ENCODE data around the gene KRTAP5-3. TPM values are rescaled to one million over a fixed set of nuclear protein-coding genes. Genes with fewer than 3 reads are reported as not detected.
"Not testable (repeated sequence)": the region's sequence is repeated elsewhere in the genome, so short reads cannot be mapped to it uniquely, and the experiment has no call there.

Gene KRTAP5-3
- polyA plus RNA-seq, 2 of the 4 experiments (the other 2 are of a cell fraction): not detected

DNA sequence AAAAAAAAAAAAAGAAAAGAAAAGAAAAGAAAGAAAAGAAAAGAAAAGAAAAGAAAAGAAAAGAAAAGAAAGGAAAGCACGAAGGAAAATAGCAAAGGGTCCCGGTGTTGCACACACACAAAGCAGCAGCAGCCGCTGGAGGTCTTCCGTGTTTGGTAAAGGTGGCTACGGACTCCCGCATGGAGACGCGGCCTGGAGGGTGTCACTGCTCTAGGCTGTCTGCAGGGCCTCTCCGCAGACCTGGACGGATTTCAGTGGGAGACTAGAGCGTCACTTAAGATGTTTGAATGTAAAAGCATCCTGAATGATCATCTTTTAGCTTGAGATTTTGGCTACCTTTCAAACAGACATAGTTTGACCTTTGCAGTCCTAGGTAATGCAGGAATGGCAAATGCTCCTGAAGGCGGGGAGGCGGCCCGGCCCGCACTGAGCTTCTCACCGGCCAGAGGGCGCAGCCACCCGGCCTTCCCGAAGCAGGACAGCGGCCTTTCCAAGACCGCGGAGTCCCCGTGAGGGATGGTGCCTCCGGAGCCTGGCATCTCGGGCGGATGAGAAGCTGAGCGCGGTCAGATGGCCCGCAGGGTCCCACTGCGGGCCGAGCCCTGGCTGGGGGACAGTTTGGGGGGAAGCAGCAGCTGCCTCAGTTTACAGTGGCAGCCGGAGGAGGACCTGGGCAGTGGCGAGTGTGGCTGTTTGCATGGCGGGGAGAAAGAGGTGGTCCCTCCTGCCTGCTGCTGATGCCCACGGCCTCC lies 39.8 kb upstream of the KRTAP5-3 start:
- Histone ChIP-seq H3K4me3 (no peak overlapping the region), H3K27ac (no peak overlapping the region), H3K9me3 (no peaks in the 10 kb centered on the region), H3K4me2 (no peak overlapping the region), H3K4me1 (no peaks in the 10 kb centered on the region; the same call in 2 of the 3 replicates)
- ChIA-PET POLR2A (no interaction called here), CTCF (interaction anchor here (0.7 to 12.2 kb wide), 13 partner anchors 8 to 506 kb away, joined by 3 to 350 read pairs (median 5); partner anchors contain the start of gene INS)
- FAIRE-seq (no peak), DNase-seq (ENCODE audit: low read depth in 1 of 2, low spot score in 1 of 2) (no peak), ATAC-seq (no peak)
- TF ChIP-seq SREBF2 (IDR thresholded peaks at IDR 0.05) (no peak), POLR2A (IDR thresholded peaks at IDR 0.05; ENCODE audit: low read length) (no peak), ZC3H11A (IDR thresholded peaks at IDR 0.05) (no peak), ZSCAN20 (CRISPR knock-in tag; IDR thresholded peaks at IDR 0.05) (no peak), RFX5 (IDR thresholded peaks at IDR 0.05) (no peak), ZFP36 (IDR thresholded peaks at IDR 0.05; ENCODE audit: borderline replicate concordance, partially characterized antibody) (no peak), MAFK (IDR thresholded peaks at IDR 0.05; ENCODE audit: partially characterized antibody) (no peak), HEYL (CRISPR knock-in tag; IDR thresholded peaks at IDR 0.05) (no peak), ESRRA (IDR thresholded peaks at IDR 0.05; ENCODE audit: borderline replicate concordance, low read length) (no peak), HOXB5 (CRISPR knock-in tag; IDR thresholded peaks at IDR 0.05) (no peak), CHD4 (IDR thresholded peaks at IDR 0.05; ENCODE audit: borderline replicate concordance) (no peak), JUN (IDR thresholded peaks at IDR 0.05) (no peak), HOXA7 (CRISPR knock-in tag; IDR thresholded peaks at IDR 0.05) (no peak), POLR2AphosphoS2 (conservative IDR thresholded peaks at IDR 0.05; ENCODE audit: low read length) (no peak), CBX8 (IDR thresholded peaks at IDR 0.05) (no peak)
- TF ChIP-seq, protein P1, sequence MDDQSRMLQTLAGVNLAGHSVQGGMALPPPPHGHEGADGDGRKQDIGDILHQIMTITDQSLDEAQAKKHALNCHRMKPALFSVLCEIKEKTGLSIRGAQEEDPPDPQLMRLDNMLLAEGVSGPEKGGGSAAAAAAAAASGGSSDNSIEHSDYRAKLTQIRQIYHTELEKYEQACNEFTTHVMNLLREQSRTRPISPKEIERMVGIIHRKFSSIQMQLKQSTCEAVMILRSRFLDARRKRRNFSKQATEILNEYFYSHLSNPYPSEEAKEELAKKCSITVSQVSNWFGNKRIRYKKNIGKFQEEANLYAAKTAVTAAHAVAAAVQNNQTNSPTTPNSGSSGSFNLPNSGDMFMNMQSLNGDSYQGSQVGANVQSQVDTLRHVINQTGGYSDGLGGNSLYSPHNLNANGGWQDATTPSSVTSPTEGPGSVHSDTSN (IDR thresholded peaks at IDR 0.05): no peak
- TF ChIP-seq, protein P2, sequence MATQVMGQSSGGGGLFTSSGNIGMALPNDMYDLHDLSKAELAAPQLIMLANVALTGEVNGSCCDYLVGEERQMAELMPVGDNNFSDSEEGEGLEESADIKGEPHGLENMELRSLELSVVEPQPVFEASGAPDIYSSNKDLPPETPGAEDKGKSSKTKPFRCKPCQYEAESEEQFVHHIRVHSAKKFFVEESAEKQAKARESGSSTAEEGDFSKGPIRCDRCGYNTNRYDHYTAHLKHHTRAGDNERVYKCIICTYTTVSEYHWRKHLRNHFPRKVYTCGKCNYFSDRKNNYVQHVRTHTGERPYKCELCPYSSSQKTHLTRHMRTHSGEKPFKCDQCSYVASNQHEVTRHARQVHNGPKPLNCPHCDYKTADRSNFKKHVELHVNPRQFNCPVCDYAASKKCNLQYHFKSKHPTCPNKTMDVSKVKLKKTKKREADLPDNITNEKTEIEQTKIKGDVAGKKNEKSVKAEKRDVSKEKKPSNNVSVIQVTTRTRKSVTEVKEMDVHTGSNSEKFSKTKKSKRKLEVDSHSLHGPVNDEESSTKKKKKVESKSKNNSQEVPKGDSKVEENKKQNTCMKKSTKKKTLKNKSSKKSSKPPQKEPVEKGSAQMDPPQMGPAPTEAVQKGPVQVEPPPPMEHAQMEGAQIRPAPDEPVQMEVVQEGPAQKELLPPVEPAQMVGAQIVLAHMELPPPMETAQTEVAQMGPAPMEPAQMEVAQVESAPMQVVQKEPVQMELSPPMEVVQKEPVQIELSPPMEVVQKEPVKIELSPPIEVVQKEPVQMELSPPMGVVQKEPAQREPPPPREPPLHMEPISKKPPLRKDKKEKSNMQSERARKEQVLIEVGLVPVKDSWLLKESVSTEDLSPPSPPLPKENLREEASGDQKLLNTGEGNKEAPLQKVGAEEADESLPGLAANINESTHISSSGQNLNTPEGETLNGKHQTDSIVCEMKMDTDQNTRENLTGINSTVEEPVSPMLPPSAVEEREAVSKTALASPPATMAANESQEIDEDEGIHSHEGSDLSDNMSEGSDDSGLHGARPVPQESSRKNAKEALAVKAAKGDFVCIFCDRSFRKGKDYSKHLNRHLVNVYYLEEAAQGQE (IDR thresholded peaks at IDR 0.05): no peak
- TF ChIP-seq, protein P3, sequence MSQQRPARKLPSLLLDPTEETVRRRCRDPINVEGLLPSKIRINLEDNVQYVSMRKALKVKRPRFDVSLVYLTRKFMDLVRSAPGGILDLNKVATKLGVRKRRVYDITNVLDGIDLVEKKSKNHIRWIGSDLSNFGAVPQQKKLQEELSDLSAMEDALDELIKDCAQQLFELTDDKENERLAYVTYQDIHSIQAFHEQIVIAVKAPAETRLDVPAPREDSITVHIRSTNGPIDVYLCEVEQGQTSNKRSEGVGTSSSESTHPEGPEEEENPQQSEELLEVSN (IDR thresholded peaks at IDR 0.05; ENCODE audit: borderline replicate concordance, low read depth): no peak
- TF ChIP-seq, protein P4, sequence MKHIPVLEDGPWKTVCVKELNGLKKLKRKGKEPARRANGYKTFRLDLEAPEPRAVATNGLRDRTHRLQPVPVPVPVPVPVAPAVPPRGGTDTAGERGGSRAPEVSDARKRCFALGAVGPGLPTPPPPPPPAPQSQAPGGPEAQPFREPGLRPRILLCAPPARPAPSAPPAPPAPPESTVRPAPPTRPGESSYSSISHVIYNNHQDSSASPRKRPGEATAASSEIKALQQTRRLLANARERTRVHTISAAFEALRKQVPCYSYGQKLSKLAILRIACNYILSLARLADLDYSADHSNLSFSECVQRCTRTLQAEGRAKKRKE (CRISPR knock-in tag; IDR thresholded peaks at IDR 0.05; ENCODE audit: low read depth): no peak
- 65% methylated on average over 23 of the region's 35 CpGs for WGBS (ENCODE audit: missing lambda C conversion rate)

DNA sequence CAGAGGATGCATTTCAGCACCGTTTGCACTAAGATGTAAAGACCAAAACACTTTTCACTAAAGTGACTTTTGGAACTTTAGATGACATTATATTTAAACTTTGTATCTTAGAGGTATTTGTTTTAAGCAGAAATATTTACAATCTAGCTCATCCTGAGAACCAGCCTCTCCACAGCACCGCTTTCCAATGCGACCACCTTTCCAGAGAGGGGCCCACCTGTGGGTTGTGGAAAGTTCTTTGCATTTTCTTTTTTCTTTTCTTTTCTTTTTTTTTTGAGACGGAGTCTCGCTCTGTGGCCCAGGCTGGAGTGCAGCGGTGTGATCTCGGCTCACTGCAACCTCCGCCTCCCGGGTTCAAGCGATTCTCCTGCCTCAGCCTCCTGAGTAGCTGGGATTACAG lies 38.3 kb upstream of the KRTAP5-3 start:
- CTCF ChIA-PET: interaction anchor here (0.6 to 12.2 kb wide), 8 partner anchors 11 to 507 kb away, joined by 3 to 350 read pairs (median 4); partner anchors contain the start of gene INS
- DNase-seq (ENCODE audit: low read depth in 1 of 2, low spot score in 1 of 2); FAIRE-seq; ATAC-seq; POLR2A ChIA-PET; H3K27ac ChIP-seq; H3K4me3 ChIP-seq; H3K4me2 ChIP-seq; H3K4me1 ChIP-seq; H3K9me3 ChIP-seq: not testable (repeated sequence)
- WGBS (ENCODE audit: missing lambda C conversion rate): 64% methylated on average over 10 of the region's 10 CpGs

Data from A549 (cell line).